ENCODE measurements around the gene GCAT.

DNA sequence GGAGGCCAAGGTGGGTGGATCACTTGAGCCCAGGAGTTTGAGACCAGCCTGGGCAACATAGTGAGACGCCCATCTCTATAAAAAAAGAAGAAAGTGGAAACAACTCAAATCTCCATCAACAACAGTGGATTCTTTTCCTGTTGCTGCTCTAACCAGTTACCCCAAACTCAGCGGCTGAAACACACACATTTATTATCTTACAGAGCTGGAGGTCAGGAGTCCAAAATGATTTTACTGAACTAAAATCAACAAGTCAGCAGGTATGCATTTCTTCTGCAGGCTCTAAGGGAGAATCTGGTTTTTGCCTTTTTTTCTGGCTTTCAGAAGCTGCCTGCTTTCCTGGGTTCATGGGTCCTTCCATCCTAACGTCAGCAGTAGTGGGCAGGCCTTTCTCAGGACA is 11.7 kb upstream of the GCAT start:
- TF ChIP-seq, protein P1, sequence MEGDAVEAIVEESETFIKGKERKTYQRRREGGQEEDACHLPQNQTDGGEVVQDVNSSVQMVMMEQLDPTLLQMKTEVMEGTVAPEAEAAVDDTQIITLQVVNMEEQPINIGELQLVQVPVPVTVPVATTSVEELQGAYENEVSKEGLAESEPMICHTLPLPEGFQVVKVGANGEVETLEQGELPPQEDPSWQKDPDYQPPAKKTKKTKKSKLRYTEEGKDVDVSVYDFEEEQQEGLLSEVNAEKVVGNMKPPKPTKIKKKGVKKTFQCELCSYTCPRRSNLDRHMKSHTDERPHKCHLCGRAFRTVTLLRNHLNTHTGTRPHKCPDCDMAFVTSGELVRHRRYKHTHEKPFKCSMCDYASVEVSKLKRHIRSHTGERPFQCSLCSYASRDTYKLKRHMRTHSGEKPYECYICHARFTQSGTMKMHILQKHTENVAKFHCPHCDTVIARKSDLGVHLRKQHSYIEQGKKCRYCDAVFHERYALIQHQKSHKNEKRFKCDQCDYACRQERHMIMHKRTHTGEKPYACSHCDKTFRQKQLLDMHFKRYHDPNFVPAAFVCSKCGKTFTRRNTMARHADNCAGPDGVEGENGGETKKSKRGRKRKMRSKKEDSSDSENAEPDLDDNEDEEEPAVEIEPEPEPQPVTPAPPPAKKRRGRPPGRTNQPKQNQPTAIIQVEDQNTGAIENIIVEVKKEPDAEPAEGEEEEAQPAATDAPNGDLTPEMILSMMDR (IDR thresholded peaks at IDR 0.05 in 8 of 11, conservative IDR thresholded peaks at IDR 0.05 in 3 of 11): no peak
- TF ChIP-seq POLR2A (IDR thresholded peaks at IDR 0.05): no peak

Data from spleen (tissue), 7 donors.